GM12864 (cell line): ENCODE data around the gene DPYSL5.

ENCODE experiments used
- DNase-seq: peaks from one replicate; pipeline ENCODE4 v3.0.0-alpha.2; 2011; ENCODE audit warnings: low read depth
- H3K4me3 ChIP-seq: 2 replicates; pipeline ENCODE4 v1.5.1; 2011; ENCODE audit warnings: mild to moderate bottlenecking, low read depth, low read length, control low read depth
- CTCF ChIP-seq: IDR thresholded peaks from 2 replicates; pipeline ENCODE4 v1.5.1; 2011; ENCODE audit warnings: low read depth, mild to moderate bottlenecking, moderate library complexity, low read length, control low read depth, inconsistent platforms; ENCODE audit errors: missing control alignments

The DPYSL5 gene

DNA sequence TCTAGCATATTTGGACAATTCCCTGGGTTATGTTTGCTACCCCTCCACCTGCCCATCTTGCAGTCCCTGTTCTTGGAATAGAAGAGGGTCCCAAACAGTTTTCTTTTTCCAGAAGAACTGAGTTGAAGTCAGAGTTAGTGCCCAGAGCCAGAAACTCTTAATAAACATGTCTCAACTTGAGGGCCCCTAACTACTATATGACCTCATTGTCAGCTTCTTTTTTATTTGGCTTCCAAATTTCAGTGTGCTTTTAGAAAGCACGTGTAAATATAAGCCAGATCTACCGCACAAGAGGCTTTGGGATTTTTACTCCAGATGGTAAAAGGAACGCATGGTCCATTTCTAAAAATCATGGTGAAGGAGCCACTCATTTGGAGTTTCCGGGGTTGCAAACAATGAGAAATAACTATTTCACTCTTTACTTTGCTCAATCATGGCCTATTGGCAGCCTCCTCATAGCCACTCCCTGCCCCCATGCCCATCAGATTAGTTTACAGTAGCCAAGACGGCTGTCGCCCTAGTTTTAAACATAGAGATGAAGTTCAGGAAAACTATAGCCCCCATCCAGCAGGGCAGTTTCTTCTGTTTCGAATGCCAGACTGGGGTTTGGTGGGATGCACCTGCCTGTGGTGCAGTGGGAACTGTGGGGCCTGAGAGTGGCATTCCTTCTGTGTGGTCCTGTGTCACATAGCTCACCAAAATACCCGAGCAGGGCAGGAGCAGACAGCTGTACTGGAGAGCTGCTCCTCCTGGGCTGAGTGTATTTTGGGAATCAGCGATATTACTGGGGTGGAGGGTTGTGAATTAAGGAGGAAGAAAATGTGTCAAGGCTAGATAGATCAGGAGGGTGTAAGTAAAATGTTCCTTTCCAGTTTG is 124.2 kb downstream of the DPYSL5 start:
- no peak for DNase-seq
- TF ChIP-seq CTCF = no peak
- H3K4me3 ChIP-seq = no peak overlapping the region

GRCh38 chr2:26974352-26974751 is 126.4 kb downstream of the DPYSL5 start:
- H3K4me3 ChIP-seq = no peak overlapping the region
- DNase-seq = no peak
- no peak for TF ChIP-seq CTCF

- H3K4me3 ChIP-seq = no peak overlapping the region
- no peak for TF ChIP-seq CTCF
- DNase-seq = no peak
Measured at GRCh38 chr2:26975102-26975501, 127.2 kb downstream of the DPYSL5 start.

DNA sequence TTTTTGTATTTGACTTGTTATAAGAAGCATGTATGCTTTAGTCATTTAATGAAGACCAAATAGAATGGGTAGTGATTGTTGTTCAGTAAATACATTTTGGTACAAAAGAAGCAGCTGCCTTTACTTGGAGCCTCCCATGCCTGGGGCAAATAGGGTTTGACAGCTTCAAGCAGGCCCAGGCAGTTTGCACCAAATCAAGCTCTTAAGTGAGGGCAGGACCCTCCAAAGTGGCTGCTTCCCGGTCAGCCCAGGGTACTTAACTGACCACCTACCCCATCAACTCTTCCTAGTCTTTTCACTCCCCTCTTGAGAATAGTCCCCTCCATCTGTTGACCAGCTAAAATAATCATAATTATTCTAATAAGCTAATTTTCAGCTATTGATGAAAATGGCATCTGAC is 127.7 kb downstream of the DPYSL5 start:
- no peak for DNase-seq
- TF ChIP-seq CTCF = no peak
- H3K4me3 ChIP-seq = no peak overlapping the region

GRCh38 chr2:26976237-26976636 is 128.3 kb downstream of the DPYSL5 start:
- no peak overlapping the region for H3K4me3 ChIP-seq

GRCh38 chr2:26977012-26977411 is 129.1 kb downstream of the DPYSL5 start:
- no peak overlapping the region for H3K4me3 ChIP-seq
- no peak for TF ChIP-seq CTCF
- DNase-seq = no peak

More at GRCh38 chr2:26976237-26976636, 128.3 kb downstream of the DPYSL5 start:
- no peak for DNase-seq
- TF ChIP-seq CTCF = no peak
